MG63 (cell line): ENCODE measurements around the gene CXCL14. TPM values are rescaled to one million over a fixed set of nuclear protein-coding genes. Genes with fewer than 3 reads are reported as not detected.
"Not testable (repeated sequence)": the region's sequence is repeated elsewhere in the genome, so short reads cannot be mapped to it uniquely, and the experiment has no call there.

Experiments
- DNase-seq: peaks from one replicate; pipeline ENCODE4 v3.0.0-alpha.2; 2020
- H3K27me3 ChIP-seq: fragments of 250-450 bp; sonication (Bioruptor Pico); 2 replicates; pipeline ENCODE4 v1.5.1; 2020; ENCODE audit warnings: mild to moderate bottlenecking, moderate library complexity
- H3K36me3 ChIP-seq: fragments of 250-450 bp; sonication (Bioruptor Pico); 2 replicates; pipeline ENCODE4 v1.5.1; 2020; ENCODE audit warnings: mild to moderate bottlenecking, moderate library complexity
- H3K4me3 ChIP-seq: fragments of 250-450 bp; sonication (Bioruptor Pico); 2 replicates; pipeline ENCODE4 v1.5.1; 2020; ENCODE audit warnings: mild to moderate bottlenecking, moderate library complexity
- H3K9me3 ChIP-seq: fragments of 250-450 bp; sonication (Bioruptor Pico); 2 replicates; pipeline ENCODE4 v1.5.1; 2020; ENCODE audit warnings: mild to moderate bottlenecking, moderate library complexity
- total RNA-seq: library from RNA; depleted of rRNA; stranded (reverse); fragments of >200 nt; shearing (Covaris generic); gene quantifications from 2 replicates; pipeline ENCODE4 v1.2.3, GENCODE V29; 2014; ENCODE audit warnings: low replicate concordance

CXCL14 gene
- total RNA-seq, 1 experiment from 2014 or later = 0.76 TPM

- Histone ChIP-seq H3K27me3 (no peaks in the 10 kb centered on the region), H3K9me3 (no peaks in the 10 kb centered on the region; the same call in 1 of the 2 replicates), H3K36me3 (no peaks in the 10 kb centered on the region), H3K4me3 (no peak overlapping the region)
- DNase-seq = no peak
These were observed 36.8 kb downstream of the CXCL14 start for GRCh38 chr5:135541807-135542502.

GRCh38 chr5:135539430-135540005 lies 39.3 kb downstream of the CXCL14 start:
- no peaks in the 10 kb centered on the region for H3K36me3 ChIP-seq
- DNase-seq = no peak
- peaks cover 22% of the 10 kb centered on the region for H3K27me3 ChIP-seq
- H3K4me3 ChIP-seq = no peak overlapping the region
- H3K9me3 ChIP-seq = no peaks in the 10 kb centered on the region; the same call in 1 of the 2 replicates

- H3K9me3 ChIP-seq = no peaks in the 10 kb centered on the region; the same call in 1 of the 2 replicates
- DNase-seq = no peak
- peaks cover 23% of the 10 kb centered on the region for H3K27me3 ChIP-seq
- H3K4me3 ChIP-seq = no peak overlapping the region
- no peaks in the 10 kb centered on the region for H3K36me3 ChIP-seq
These were observed 40.5 kb downstream of the CXCL14 start for GRCh38 chr5:135538261-135538660.

GRCh38 chr5:135537745-135538144 lies 41.0 kb downstream of the CXCL14 start:
- no peaks in the 10 kb centered on the region for H3K36me3 ChIP-seq
- no peaks in the 10 kb centered on the region; the same call in 1 of the 2 replicates for H3K9me3 ChIP-seq
- peaks cover 23% of the 10 kb centered on the region for H3K27me3 ChIP-seq
- H3K4me3 ChIP-seq = no peak overlapping the region
- DNase-seq = no peak

- Histone ChIP-seq H3K9me3 (no peaks in the 10 kb centered on the region; the same call in 1 of the 2 replicates), H3K4me3 (no peak overlapping the region), H3K36me3 (no peaks in the 10 kb centered on the region), H3K27me3 (peaks cover 27% of the 10 kb centered on the region)
- DNase-seq = no peak
These were observed 41.5 kb downstream of the CXCL14 start for GRCh38 chr5:135537271-135537670.

GRCh38 chr5:135535820-135536801 lies 42.7 kb downstream of the CXCL14 start, which contains the start of gene NEUROG1:
TSS of gene NEUROG1 (minus strand) at chr5:135535964. CDS start at chr5:135535690, 274 bp downstream.
- DNase-seq = no peak

GRCh38 chr5:135535420-135535819 lies 43.4 kb downstream of the CXCL14 start:
- peak; percentile 52 for DNase-seq
- no peaks in the 10 kb centered on the region; the same call in 1 of the 2 replicates for H3K9me3 ChIP-seq
- H3K27me3 ChIP-seq = peaks cover 31% of the 10 kb centered on the region
- H3K36me3 ChIP-seq = no peaks in the 10 kb centered on the region
- peak overlapping the region; percentile 22 for H3K4me3 ChIP-seq

More at GRCh38 chr5:135535820-135536801, 42.7 kb downstream of the CXCL14 start, which contains the start of gene NEUROG1:
- peaks cover 31% of the 10 kb centered on the region for H3K27me3 ChIP-seq
- H3K4me3 ChIP-seq = peak within 1 kb of the TSS; percentile 22
- H3K36me3 ChIP-seq = no peaks in the 10 kb centered on the region
- H3K9me3 ChIP-seq = no peaks in the 10 kb centered on the region; the same call in 1 of the 2 replicates

- H3K9me3 ChIP-seq = no peaks in the 10 kb centered on the region; the same call in 1 of the 2 replicates
- peaks cover 31% of the 10 kb centered on the region for H3K27me3 ChIP-seq
- DNase-seq = no peak
- H3K36me3 ChIP-seq = no peaks in the 10 kb centered on the region
- H3K4me3 ChIP-seq = peak overlapping the region; percentile 22; the same call in 1 of the 2 replicates
These were observed 44.0 kb downstream of the CXCL14 start for GRCh38 chr5:135534609-135535419.

GRCh38 chr5:135533794-135534193 lies 45.0 kb downstream of the CXCL14 start:
- Histone ChIP-seq H3K36me3 (no peaks in the 10 kb centered on the region), H3K9me3 (peaks cover 2% of the 10 kb centered on the region), H3K4me3 (no peak overlapping the region), H3K27me3 (peaks cover 34% of the 10 kb centered on the region)
- DNase-seq = no peak

- DNase-seq = no peak
- H3K4me3 ChIP-seq = no peak overlapping the region
- no peaks in the 10 kb centered on the region for H3K36me3 ChIP-seq
- peaks cover 38% of the 10 kb centered on the region for H3K27me3 ChIP-seq
- H3K9me3 ChIP-seq = peaks cover 2% of the 10 kb centered on the region
These were observed 45.5 kb downstream of the CXCL14 start for GRCh38 chr5:135533334-135533733.

GRCh38 chr5:135529576-135529975 lies 49.2 kb downstream of the CXCL14 start:
- DNase-seq, H3K9me3 ChIP-seq, H3K4me3 ChIP-seq, H3K36me3 ChIP-seq: not testable (repeated sequence)
- peaks cover 20% of the 10 kb centered on the region for H3K27me3 ChIP-seq

GRCh38 chr5:135526924-135527323 lies 51.9 kb downstream of the CXCL14 start:
- H3K4me3 ChIP-seq = no peak overlapping the region
- DNase-seq = no peak
- H3K36me3 ChIP-seq = no peaks in the 10 kb centered on the region
- H3K9me3 ChIP-seq = peaks cover 8% of the 10 kb centered on the region
- peaks cover 11% of the 10 kb centered on the region; the same call in 1 of the 2 replicates for H3K27me3 ChIP-seq

GRCh38 chr5:135521964-135522363 lies 56.8 kb downstream of the CXCL14 start:
- Histone ChIP-seq H3K9me3 (peaks cover 17% of the 10 kb centered on the region), H3K36me3 (no peaks in the 10 kb centered on the region), H3K4me3 (no peak overlapping the region), H3K27me3 (no peaks in the 10 kb centered on the region)
- DNase-seq = no peak
